OCI-LY3 (cell line): ENCODE data around the gene CPM.
"Not testable (repeated sequence)": the region's sequence is repeated elsewhere in the genome, so short reads cannot be mapped to it uniquely, and the experiment has no call there.

Experiments used
- H2AFZ ChIP-seq: fragments of 200-600, 300-600 bp; shearing (Covaris generic); 2 replicates; pipeline ENCODE4 v1.6.0; 2014; ENCODE audit warnings: antibody characterized with exemption, low read depth, low read length
- H3K27ac ChIP-seq: fragments of 200-600, 300-600 bp; sonication (generic); 2 replicates; pipeline ENCODE4 v1.5.1; 2014; ENCODE audit warnings: mild to moderate bottlenecking, low read length, moderate library complexity, mixed read lengths
- H3K27me3 ChIP-seq: fragments of 200-600, 300-600 bp; sonication (generic); 2 replicates; pipeline ENCODE4 v1.6.1; 2014; ENCODE audit warnings: low read depth, low read length, mixed read lengths
- H3K36me3 ChIP-seq: fragments of 200-600, 300-600 bp; sonication (generic); replicated peaks from 2 replicates; pipeline ENCODE3; 2014; ENCODE audit warnings: low read depth, low read length, mixed read lengths
- H3K4me1 ChIP-seq: fragments of 300-600, 200-600 bp; sonication (generic); 2 replicates; pipeline ENCODE4 v1.6.1; 2014; ENCODE audit warnings: low read length, mixed read lengths
- H3K4me2 ChIP-seq: fragments of 200-600, 300-600 bp; sonication (generic); 2 replicates; pipeline ENCODE4 v1.6.1; 2014; ENCODE audit warnings: low read length, mixed read lengths
- H3K4me3 ChIP-seq: fragments of 300-600, 200-600 bp; sonication (generic); 2 replicates; pipeline ENCODE4 v1.5.1; 2014; ENCODE audit warnings: antibody characterized with exemption, mild to moderate bottlenecking, low read length, moderate library complexity
- H3K79me2 ChIP-seq: fragments of 300-600, 200-600 bp; shearing (Covaris generic); 2 replicates; pipeline ENCODE4 v1.6.1; 2014; ENCODE audit warnings: mild to moderate bottlenecking, low read length, mixed read lengths
- H3K9ac ChIP-seq: fragments of 300-600, 200-600 bp; shearing (Covaris generic); 2 replicates; pipeline ENCODE4 v1.6.0; 2014; ENCODE audit warnings: mild to moderate bottlenecking, low read length, moderate library complexity
- H3K9me3 ChIP-seq: fragments of 200-600, 300-600 bp; shearing (Covaris generic); 2 replicates; pipeline ENCODE4 v1.6.1; 2014; ENCODE audit warnings: low read length, mixed read lengths; ENCODE audit not compliant: insufficient read depth
- H4K20me1 ChIP-seq: fragments of 200-600, 300-600 bp; sonication (generic); 2 replicates; pipeline ENCODE4 v1.6.1; 2016; ENCODE audit warnings: low read length, mixed read lengths; ENCODE audit not compliant: insufficient read depth
- EZH2phosphoT487 ChIP-seq: fragments of 200-600 bp; shearing (Covaris generic); IDR thresholded peaks from 2 replicates; pipeline ENCODE4 v1.6.1; 2018; ENCODE audit warnings: antibody characterized with exemption, mixed run types, low read depth
- TF ChIP-seq, protein P1 (sequence below): fragments of 200-600, 300-600 bp; sonication (generic); IDR thresholded peaks from 2 replicates; pipeline ENCODE4 v1.5.1; 2014; ENCODE audit warnings: antibody characterized with exemption, low read length, low read depth

CPM gene

GRCh38 chr12:68823696-68824095 is 109.3 kb downstream of the CPM start:
- Histone ChIP-seq H3K9ac (no peak overlapping the region), H3K36me3 (peaks cover 65% of the 10 kb centered on the region), H3K4me2 (no peak overlapping the region), H2AFZ (no peak overlapping the region), H3K27ac (no peak overlapping the region), H3K9me3 (no peaks in the 10 kb centered on the region), H3K4me1 (no peaks in the 10 kb centered on the region), H3K4me3 (no peak overlapping the region), H3K27me3 (no peaks in the 10 kb centered on the region), H3K79me2 (peaks cover 52% of the 10 kb centered on the region), H4K20me1 (peaks cover 41% of the 10 kb centered on the region)
- TF ChIP-seq, protein P1, sequence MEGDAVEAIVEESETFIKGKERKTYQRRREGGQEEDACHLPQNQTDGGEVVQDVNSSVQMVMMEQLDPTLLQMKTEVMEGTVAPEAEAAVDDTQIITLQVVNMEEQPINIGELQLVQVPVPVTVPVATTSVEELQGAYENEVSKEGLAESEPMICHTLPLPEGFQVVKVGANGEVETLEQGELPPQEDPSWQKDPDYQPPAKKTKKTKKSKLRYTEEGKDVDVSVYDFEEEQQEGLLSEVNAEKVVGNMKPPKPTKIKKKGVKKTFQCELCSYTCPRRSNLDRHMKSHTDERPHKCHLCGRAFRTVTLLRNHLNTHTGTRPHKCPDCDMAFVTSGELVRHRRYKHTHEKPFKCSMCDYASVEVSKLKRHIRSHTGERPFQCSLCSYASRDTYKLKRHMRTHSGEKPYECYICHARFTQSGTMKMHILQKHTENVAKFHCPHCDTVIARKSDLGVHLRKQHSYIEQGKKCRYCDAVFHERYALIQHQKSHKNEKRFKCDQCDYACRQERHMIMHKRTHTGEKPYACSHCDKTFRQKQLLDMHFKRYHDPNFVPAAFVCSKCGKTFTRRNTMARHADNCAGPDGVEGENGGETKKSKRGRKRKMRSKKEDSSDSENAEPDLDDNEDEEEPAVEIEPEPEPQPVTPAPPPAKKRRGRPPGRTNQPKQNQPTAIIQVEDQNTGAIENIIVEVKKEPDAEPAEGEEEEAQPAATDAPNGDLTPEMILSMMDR = no peak
- no peak for TF ChIP-seq EZH2phosphoT487

- no peak overlapping the region for H3K4me2 ChIP-seq
- no peak overlapping the region for H3K4me3 ChIP-seq
- H3K79me2 ChIP-seq = peaks cover 65% of the 10 kb centered on the region
- peaks cover 41% of the 10 kb centered on the region for H4K20me1 ChIP-seq
- no peak for TF ChIP-seq EZH2phosphoT487
- TF ChIP-seq, protein P1 = no peak
- peaks cover 70% of the 10 kb centered on the region for H3K36me3 ChIP-seq
- H3K9ac ChIP-seq = no peak overlapping the region
- no peak overlapping the region for H2AFZ ChIP-seq
- H3K4me1 ChIP-seq = no peaks in the 10 kb centered on the region
- H3K27me3 ChIP-seq = no peaks in the 10 kb centered on the region
- no peak overlapping the region for H3K27ac ChIP-seq
- H3K9me3 ChIP-seq = no peaks in the 10 kb centered on the region
Observed at GRCh38 chr12:68821357-68822188, 111.4 kb downstream of the CPM start.

DNA sequence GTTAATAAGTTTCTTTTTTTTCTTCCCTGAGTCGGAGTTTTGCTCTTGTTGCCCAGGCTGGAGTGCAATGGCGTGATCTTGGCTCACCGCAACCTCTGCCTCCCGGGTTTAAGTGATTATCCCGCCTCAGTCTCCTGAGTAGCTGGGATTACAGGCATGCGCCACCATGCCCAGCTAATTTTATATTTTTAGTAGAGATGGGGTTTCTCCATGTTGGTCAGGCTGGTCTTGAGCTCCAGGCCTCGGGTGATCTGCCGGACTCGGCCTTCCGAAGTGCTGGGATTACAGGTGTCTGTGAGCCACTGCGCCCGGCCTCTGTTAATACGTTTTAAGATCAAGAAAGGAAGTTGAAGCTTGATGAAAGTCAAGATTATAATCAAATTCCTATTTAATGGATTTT is 113.5 kb downstream of the CPM start:
- not testable (repeated sequence) for H3K9me3 ChIP-seq, H3K27ac ChIP-seq, H2AFZ ChIP-seq, H3K27me3 ChIP-seq, H3K4me3 ChIP-seq, H3K4me1 ChIP-seq, H3K4me2 ChIP-seq, H3K9ac ChIP-seq
- Histone ChIP-seq H4K20me1 (peaks cover 58% of the 10 kb centered on the region), H3K36me3 (peaks cover 71% of the 10 kb centered on the region), H3K79me2 (peaks cover 80% of the 10 kb centered on the region)

GRCh38 chr12:68815928-68816800 is 116.8 kb downstream of the CPM start:
- Histone ChIP-seq H3K79me2 (peaks cover 89% of the 10 kb centered on the region), H3K27ac (no peak overlapping the region), H3K4me1 (no peaks in the 10 kb centered on the region), H3K9ac (no peak overlapping the region), H2AFZ (no peak overlapping the region), H4K20me1 (peaks cover 54% of the 10 kb centered on the region), H3K9me3 (no peaks in the 10 kb centered on the region), H3K36me3 (peaks cover 67% of the 10 kb centered on the region), H3K4me3 (no peak overlapping the region), H3K27me3 (no peaks in the 10 kb centered on the region), H3K4me2 (no peak overlapping the region)
- TF ChIP-seq, protein P1 = no peak
- no peak for TF ChIP-seq EZH2phosphoT487
